HL-60 (cell line): ENCODE measurements around the gene CYP1A2.

Experiments
- DNase-seq, 2 experiments: peaks; one replicate each; pipeline ENCODE4 v3.0.0-alpha.2; 2010 to 2020; ENCODE audit warnings: low read depth in 1 of 2, low spot score in 1 of 2
- H3K27ac ChIP-seq: fragments of 250-450 bp; sonication (Bioruptor Pico); replicated peaks from 2 replicates; pipeline ENCODE4 v1.5.1; 2020; ENCODE audit warnings: mild to moderate bottlenecking, moderate library complexity
- H3K27me3 ChIP-seq: fragments of 250-450 bp; sonication (Bioruptor Pico); 2 replicates; pipeline ENCODE4 v1.5.1; 2021; ENCODE audit warnings: mild to moderate bottlenecking, moderate library complexity; ENCODE audit not compliant: insufficient read depth, poor library complexity, severe bottlenecking
- H3K4me3 ChIP-seq: replicated peaks from 2 replicates; pipeline ENCODE4 v1.5.1; 2011; ENCODE audit warnings: mild to moderate bottlenecking, control low read depth, low read length; ENCODE audit not compliant: insufficient read depth
- GABPA ChIP-seq: IDR thresholded peaks from 2 replicates; pipeline ENCODE4 v1.6.1; 2012; ENCODE audit warnings: low read depth
- POLR2AphosphoS5 ChIP-seq: IDR thresholded peaks from 2 replicates; pipeline ENCODE4 v1.6.1; 2012; ENCODE audit warnings: low read depth
- REST ChIP-seq: IDR thresholded peaks from 2 replicates; pipeline ENCODE4 v1.6.1; 2012; ENCODE audit warnings: low read depth; ENCODE audit not compliant: insufficient replicate concordance
- SPI1 ChIP-seq: IDR thresholded peaks from 2 replicates; pipeline ENCODE4 v1.6.1; 2012; ENCODE audit warnings: low read depth, mild to moderate bottlenecking, borderline replicate concordance
- TF ChIP-seq, protein P1 (sequence below): IDR thresholded peaks from one replicate; pipeline ENCODE4 v1.5.1; 2011; ENCODE audit warnings: low read length, control low read depth, inconsistent platforms; ENCODE audit not compliant: insufficient read depth

CYP1A2 gene

GRCh38 chr15:74710319-74711094 lies 38.1 kb upstream of the CYP1A2 start:
- no peak overlapping the region for H3K4me3 ChIP-seq
- no peaks in the 10 kb centered on the region for H3K27me3 ChIP-seq
- TF ChIP-seq REST (no peak), SPI1 (no peak), GABPA (no peak), POLR2AphosphoS5 (no peak)
- TF ChIP-seq, protein P1, sequence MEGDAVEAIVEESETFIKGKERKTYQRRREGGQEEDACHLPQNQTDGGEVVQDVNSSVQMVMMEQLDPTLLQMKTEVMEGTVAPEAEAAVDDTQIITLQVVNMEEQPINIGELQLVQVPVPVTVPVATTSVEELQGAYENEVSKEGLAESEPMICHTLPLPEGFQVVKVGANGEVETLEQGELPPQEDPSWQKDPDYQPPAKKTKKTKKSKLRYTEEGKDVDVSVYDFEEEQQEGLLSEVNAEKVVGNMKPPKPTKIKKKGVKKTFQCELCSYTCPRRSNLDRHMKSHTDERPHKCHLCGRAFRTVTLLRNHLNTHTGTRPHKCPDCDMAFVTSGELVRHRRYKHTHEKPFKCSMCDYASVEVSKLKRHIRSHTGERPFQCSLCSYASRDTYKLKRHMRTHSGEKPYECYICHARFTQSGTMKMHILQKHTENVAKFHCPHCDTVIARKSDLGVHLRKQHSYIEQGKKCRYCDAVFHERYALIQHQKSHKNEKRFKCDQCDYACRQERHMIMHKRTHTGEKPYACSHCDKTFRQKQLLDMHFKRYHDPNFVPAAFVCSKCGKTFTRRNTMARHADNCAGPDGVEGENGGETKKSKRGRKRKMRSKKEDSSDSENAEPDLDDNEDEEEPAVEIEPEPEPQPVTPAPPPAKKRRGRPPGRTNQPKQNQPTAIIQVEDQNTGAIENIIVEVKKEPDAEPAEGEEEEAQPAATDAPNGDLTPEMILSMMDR, result no peak
- no peak overlapping the region for H3K27ac ChIP-seq
- DNase-seq, result no peak

- H3K27me3 ChIP-seq, result no peaks in the 10 kb centered on the region
- TF ChIP-seq GABPA (no peak), SPI1 (peak; percentile 13; the same call in 1 of the 2 replicates), REST (no peak)
- TF ChIP-seq, protein P1, result no peak
- DNase-seq, result no peak
- no peak overlapping the region for H3K4me3 ChIP-seq
- H3K27ac ChIP-seq, result no peak overlapping the region
Observed at GRCh38 chr15:74712311-74712710, 36.3 kb upstream of the CYP1A2 start.

DNA sequence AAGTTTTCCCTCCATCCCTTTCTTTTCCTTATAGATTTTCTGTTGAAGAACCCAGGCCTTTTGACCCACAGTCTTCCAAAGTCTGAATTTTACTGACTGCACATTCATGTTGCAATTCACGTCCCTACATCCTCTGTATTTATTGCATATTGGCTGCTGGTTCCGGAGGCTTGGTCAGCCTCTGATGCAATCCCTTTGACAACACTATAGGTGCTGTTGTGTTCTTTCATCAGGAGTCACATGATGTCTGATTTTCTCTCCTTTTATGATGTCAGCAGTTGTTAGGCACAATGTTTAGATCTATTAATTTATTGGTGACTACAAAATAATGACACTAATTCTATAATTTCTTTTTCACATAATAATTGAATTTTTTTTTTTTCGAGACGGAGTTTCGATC lies 32.0 kb upstream of the CYP1A2 start:
- peak; percentile 57 to 74 for DNase-seq
- Histone ChIP-seq H3K27me3 (no peaks in the 10 kb centered on the region), H3K4me3 (no peak overlapping the region), H3K27ac (no peak overlapping the region)
- TF ChIP-seq, protein P1, result no peak
- TF ChIP-seq SPI1, result no peak
- TF ChIP-seq REST, result no peak
- no peak for TF ChIP-seq POLR2AphosphoS5
- TF ChIP-seq GABPA, result no peak
